HG03439 (cell line): ENCODE results near the gene ALDH9A1.
"Not testable (repeated sequence)": the region's sequence is repeated elsewhere in the genome, so short reads cannot be mapped to it uniquely, and the experiment has no call there.

Source experiments
- ATAC-seq: cut with Tn5 transposase; IDR thresholded peaks from one replicate; pipeline ENCODE4 v1.9.1; 2021; ENCODE audit warnings: mild to moderate bottlenecking, moderate library complexity; ENCODE audit not compliant: unreplicated experiment

ALDH9A1 gene

DNA sequence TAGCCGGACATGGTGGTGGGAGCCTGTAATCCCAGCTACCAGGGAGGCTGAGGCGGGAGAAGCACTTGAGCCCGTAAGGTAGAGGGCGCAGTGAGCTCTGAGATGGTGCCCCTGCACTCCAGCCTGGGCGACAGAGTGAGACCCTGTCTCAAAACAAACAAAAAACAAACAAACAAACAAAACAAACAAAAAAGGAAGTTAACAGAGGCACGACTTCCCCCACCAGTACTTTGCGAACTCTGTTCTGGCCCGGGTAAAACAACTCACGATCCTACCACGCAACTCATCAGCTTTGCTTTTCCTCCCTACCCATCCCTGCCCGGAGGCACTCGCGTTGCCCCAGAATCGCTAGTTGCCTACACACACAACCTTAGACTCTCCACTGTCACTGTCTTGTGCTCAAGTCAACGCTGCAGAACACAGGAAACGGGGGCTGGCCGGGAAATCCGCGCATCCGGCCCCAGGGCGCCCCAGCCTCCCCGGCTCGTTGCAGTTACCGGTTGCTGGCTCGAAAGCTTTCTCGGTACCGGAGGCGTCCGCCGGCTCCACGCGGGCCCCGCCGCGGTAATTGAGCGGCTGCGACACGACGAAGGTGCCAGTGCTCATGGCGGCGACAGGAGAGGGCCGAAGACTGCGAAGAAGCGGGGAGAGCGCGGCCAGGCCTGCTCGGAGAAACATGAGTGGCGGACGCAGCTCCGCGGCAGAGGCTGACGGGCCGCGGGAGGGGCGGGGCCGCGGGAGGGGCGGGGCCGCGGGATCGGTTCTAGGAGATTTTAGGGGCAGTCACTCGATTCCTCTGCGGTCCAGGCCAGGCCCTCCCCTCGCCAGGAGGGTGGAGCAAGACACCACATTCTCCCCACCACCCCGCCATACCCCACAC, at the start of gene ALDH9A1:
ALDH9A1 (minus strand) TSS at position 682 of the 880 bp plus-strand sequence; CDS start at position 678, 4 bp downstream.
- ATAC-seq: peak; percentile 95

GRCh38 chr1:165747632-165748447, 49.5 kb upstream of the ALDH9A1 start:
- no peak for ATAC-seq

DNA sequence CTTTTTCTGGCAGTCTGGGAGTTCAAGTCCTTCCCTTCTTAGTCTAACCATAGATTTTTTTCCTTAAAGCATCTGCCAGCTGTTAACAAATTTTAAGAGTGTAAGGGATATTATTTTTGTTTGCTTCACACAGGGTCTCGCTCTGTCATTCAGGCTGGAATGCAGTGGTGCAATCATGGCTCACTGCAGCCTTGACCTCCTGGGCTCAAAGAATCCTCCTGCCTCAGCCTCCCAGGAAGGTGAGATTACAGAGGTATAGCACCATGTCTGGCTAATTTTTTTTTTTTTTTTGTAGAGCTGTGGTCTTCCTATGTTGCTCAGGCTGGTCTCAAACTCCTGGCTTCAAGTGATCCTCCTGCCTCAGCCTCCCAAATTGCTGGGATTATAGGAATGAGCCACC, 46.6 kb upstream of the ALDH9A1 start:
- not testable (repeated sequence) for ATAC-seq

DNA sequence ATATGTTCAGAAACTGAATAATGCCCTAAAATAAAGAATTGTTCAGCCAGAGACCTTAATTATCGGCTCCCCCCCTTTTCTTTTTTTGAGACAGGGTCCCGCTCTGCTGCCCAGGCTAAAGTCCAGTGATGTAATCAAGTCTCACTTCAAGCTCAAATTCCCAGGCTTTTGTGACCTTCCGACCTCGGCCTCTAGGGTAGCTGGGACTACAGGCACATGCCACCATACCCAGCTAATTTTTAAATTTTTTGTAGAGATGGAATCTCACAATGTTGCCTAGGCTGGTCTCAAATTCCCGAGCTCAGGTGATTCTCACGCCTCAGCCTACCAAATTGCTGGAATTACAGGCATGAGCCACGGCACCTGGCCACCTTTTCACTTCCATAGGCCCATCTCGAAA, 43.8 kb upstream of the ALDH9A1 start:
- ATAC-seq: no peak

GRCh38 chr1:165738794-165739193, 40.4 kb upstream of the ALDH9A1 start:
- peak; percentile 93 for ATAC-seq

DNA sequence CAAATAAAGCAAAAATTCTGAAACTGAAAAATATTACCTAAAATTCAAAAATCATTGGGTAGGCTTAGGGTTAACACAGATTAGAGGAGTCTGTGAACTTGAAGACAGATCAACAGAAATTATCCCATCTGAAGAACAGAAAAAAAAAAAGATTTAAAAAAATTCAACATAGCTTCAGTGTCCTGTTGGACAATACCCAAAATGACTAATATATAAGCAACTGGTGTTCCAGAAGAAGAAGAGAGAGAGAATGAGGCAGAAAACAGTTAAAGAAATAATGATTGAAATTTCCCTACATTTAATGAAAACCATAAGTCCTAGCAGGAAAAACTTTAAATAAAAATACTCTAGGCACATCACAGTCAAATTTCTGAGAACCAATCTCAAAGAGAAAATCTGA, 38.8 kb upstream of the ALDH9A1 start:
- ATAC-seq: no peak

DNA sequence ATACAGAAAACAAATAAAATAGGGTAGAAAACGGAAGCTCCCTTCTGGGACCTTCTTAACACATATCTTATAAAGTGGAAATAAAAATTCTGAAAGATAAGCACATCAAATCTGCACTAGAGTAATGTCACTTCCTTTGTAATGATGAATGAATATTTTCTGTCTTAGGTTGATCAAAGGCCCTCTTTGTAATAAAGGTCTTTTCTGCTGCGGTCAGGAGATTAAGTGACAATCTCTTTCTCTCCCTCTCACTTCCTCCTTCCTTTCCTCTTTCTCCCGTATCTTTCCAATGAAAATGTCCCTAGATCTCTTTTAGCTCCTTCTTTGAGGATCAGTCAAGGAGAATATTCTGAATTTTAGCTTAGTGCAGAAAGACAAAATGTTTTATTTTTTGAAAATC, 36.5 kb upstream of the ALDH9A1 start:
- no peak for ATAC-seq

- no peak for ATAC-seq
Observed at GRCh38 chr1:165726841-165727240, 28.5 kb upstream of the ALDH9A1 start.

- no peak for ATAC-seq
Observed at GRCh38 chr1:165726169-165726568, 27.8 kb upstream of the ALDH9A1 start.

DNA sequence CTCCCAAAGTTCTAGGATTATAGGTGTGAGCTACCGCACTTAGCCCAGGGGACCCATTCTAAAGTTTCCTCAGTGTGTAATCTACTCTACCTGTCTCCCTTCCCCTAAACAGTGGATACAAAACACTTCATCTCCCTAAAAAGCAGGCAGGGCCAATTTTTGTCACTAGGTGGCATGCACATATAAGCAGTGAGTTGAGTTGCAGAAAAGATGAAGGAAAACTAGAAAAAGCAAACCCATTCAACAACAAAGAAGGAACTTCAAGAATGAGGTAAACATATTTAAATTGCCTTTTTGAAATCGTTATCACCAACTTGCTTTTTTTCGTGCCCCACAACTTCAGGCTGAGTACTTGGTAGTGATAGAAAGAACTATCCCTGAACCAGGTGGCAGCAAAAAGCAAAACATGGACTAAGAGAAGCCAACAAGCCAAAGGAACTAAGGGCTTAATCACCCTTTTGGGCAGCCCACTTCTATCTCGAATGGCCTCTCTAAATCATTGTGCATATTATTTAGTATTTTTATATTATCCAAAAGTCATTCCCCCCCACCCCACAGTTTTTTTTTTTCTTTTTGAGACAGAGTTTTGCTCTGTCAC, 19.7 kb upstream of the ALDH9A1 start:
- no peak for ATAC-seq

DNA sequence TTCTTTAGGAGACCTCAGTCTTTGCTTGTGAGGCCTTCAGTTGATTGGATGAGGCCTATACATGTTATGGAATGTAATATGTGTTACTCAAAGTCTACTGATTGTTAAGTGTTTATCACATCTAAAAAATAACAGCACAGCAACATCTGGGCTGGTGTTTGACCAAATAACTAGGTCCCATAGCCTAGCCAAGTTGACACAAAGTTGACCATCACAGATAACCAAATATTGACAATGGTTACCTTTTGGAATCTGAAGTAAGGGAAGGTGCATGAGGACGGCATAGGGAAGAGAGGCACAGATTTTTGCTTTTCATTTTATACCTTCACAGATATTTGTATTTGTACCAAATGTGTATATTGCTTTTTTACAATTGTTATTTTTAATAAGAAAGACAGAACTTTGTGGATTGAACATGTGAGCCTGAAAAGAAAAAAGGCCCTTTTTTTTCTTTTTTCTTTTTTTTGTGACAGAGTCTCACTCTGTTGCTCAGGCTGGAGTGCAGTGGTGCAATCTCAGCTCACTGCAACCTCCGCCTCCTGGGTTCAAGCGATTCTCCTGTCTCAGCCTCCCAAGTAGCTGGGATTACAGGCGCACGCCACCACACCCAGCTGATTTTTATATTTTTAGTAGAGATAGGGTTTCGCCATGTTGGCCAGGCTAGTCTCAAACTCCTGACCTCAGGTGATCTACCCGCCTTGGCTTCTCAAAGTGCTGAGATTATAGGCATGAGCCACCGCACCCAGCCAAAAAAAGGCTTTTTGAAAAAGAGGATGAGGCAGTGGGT, 18.1 kb upstream of the ALDH9A1 start:
- not testable (repeated sequence) for ATAC-seq

DNA sequence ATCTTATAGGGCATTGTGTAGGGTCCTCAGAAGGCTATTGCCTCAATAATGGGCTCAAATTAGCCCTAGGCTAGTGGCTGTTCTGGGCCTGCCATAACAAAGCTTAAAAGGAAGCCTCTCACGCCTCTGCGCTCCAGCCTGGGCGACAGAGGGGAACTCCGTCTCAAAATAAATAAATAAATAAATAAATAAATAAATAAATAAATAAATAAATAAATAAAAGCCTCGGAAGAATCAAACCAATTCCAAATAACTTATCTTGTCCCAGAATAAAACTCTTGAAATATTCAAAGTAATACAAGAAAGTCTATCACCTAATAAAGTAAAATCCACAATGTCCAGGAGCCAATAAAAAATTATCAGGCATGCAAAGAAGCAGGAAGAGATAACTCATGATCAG, 14.4 kb upstream of the ALDH9A1 start:
- ATAC-seq: no peak

GRCh38 chr1:165707984-165708706, 9.8 kb upstream of the ALDH9A1 start:
- ATAC-seq: no peak

- ATAC-seq: no peak
Observed at GRCh38 chr1:165703648-165704047, 5.3 kb upstream of the ALDH9A1 start.

- ATAC-seq: not testable (repeated sequence)
Observed at GRCh38 chr1:165701922-165702321, 3.6 kb upstream of the ALDH9A1 start.

DNA sequence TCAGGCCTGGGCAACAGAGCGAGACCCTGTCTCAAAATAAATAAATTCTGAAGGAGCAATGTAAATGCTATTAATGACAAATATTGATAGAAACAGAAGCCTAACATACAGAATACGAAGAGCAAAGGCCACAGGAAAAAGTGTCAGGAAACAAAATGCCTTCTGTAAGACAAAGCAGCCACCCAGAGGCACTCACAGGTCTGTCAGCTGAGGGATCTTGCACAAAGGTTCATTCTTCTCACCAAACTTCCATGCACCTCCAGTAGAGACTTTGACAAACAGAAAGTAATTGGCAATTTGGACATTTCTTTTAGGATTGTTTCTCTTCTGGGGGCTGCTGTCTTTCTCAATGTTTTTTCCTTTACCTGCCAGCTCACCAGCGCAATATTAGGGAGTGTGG, 1.2 kb upstream of the ALDH9A1 start:
- no peak for ATAC-seq

DNA sequence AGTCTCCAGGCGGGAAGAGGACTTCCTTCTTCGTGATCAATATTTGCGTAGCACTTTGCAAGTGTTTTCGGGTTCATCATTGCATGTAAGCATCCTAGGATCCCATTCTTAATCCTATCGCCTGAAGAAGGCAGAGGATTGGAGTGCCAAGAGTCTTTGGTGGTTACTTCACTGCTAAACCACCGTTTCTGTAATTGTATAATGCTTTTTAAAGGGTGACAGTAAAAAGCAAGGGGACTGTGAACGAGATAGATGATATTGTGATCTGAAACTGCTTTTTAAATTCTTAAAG, 345 bp upstream of the ALDH9A1 start:
- ATAC-seq: peak; percentile 11

DNA sequence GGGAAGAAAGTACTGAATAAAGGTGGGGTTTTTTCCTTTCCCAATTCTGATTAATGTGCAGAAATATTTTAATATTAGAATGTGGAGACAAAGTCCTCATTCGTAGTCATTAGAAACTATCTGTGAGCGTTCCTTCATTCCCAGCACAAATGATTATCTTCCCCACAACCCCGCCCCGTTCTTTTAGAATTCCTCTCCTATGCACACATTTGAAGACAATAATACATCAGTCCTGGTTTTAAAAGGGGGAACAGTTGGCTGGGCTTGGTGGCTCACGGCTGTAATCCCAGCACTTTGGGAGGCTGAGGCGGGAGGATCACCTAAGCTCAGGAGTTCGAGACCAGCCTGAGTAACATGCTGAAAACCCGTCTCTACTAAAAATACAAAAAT, 876 bp downstream of the ALDH9A1 start:
- ATAC-seq: no peak

- no peak for ATAC-seq
Observed at GRCh38 chr1:165696625-165697100, 1.7 kb downstream of the ALDH9A1 start.

DNA sequence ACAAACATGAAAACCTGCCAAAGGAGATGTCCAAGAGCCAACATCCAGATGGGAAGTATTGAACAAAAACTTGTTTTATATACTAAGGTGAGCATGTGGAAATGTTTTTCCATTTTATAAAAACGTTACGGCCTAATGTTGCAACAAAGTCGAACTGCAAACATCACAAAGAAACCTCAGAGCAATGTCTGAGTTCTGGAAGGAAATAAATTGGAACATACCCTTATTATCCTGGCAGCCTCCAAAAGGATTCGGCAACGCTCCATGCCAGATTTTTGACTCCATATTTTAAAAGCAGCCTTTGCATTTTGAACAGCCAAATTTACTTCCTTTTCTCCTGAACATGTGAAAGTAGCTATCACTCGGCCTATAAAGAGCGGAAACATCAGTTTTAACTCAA, 3.3 kb downstream of the ALDH9A1 start:
- no peak for ATAC-seq
